Endodermal cell (in vitro differentiated cells): ENCODE measurements around the gene NCOA5. TPM values are rescaled to one million over a fixed set of nuclear protein-coding genes. Genes with fewer than 3 reads are reported as not detected.

Experiments
- DNase-seq: peaks from one replicate; pipeline ENCODE4 v3.0.0-alpha.2; 2017
- H3K27ac ChIP-seq: 2 replicates; pipeline ENCODE4 v1.5.1; 2013; ENCODE audit warnings: mild to moderate bottlenecking, low read depth, low read length, moderate library complexity
- H3K27me3 ChIP-seq: 2 replicates; pipeline ENCODE4 v1.6.1; 2013; ENCODE audit warnings: mild to moderate bottlenecking, low read length, moderate library complexity; ENCODE audit not compliant: insufficient read depth, control insufficient read depth, poor library complexity, severe bottlenecking
- H3K36me3 ChIP-seq: 2 replicates; pipeline ENCODE4 v1.7.0; 2013; ENCODE audit warnings: mild to moderate bottlenecking, low read length, moderate library complexity; ENCODE audit not compliant: control insufficient read depth, insufficient read depth
- H3K4me1 ChIP-seq: one replicate; pipeline ENCODE4 v1.7.0; 2013; ENCODE audit warnings: low read length; ENCODE audit not compliant: control insufficient read depth, insufficient read depth
- H3K4me3 ChIP-seq: 2 replicates; pipeline ENCODE4 v1.5.1; 2013; ENCODE audit warnings: mild to moderate bottlenecking, low read length, moderate library complexity
- H3K9ac ChIP-seq: 2 replicates; pipeline ENCODE4 v1.6.1; 2013; ENCODE audit warnings: mild to moderate bottlenecking, low read length, moderate library complexity; ENCODE audit not compliant: poor library complexity, severe bottlenecking; ENCODE audit errors: extremely low read depth
- H3K9me3 ChIP-seq: 2 replicates; pipeline ENCODE4 v1.6.1; 2013; ENCODE audit warnings: mild to moderate bottlenecking, low read length, moderate library complexity; ENCODE audit not compliant: control insufficient read depth
- H3K27ac Mint-ChIP-seq: 2 replicates; pipeline ENCODE4 v1.8.0; 2020; ENCODE audit warnings: mixed read lengths
- H3K27me3 Mint-ChIP-seq: 2 replicates; pipeline ENCODE4 v1.8.0; 2021; ENCODE audit warnings: mild to moderate bottlenecking, mixed read lengths; ENCODE audit not compliant: insufficient read depth
- H3K36me3 Mint-ChIP-seq: 2 replicates; pipeline ENCODE4 v1.8.0; 2020; ENCODE audit warnings: low read depth, mixed read lengths
- H3K4me1 Mint-ChIP-seq: 2 replicates; pipeline ENCODE4 v1.8.0; 2020; ENCODE audit warnings: mixed read lengths
- H3K4me3 Mint-ChIP-seq: 2 replicates; pipeline ENCODE4 v1.8.0; 2020; ENCODE audit warnings: mild to moderate bottlenecking, moderate library complexity, mixed read lengths
- H3K9me3 Mint-ChIP-seq: 2 replicates; pipeline ENCODE4 v1.8.0; 2020; ENCODE audit warnings: mild to moderate bottlenecking, mixed read lengths
- WGBS, 2 experiments: methylation state at CpG; one replicate each; pipeline versions ENCODE4 v1.1.5 to v1.1.7; 2013; ENCODE audit warnings: missing lambda C conversion rate in 2 of 2, mixed read lengths in 1 of 2; ENCODE audit not compliant: insufficient coverage in 1 of 2, insufficient read length in 1 of 2; 5-methylcytosine and 5-hydroxymethylcytosine counted together
- total RNA-seq, 2 donors: library from RNA; stranded (reverse); fragmentation: NEBNext Ultra II Directional in 1 of 2; extraction: Animal tissue kit (Norgen Biotek cat#: 25700) in 1 of 2; gene quantifications; 2 replicates in 1 of 2; 3 replicates in 1 of 2; pipeline ENCODE4 v1.2.1, GENCODE V29; 2021
- TF ChIP-seq, protein P1 (sequence below): fragments of 200-600 bp; sonication (generic); conservative IDR thresholded peaks from 2 replicates; pipeline ENCODE4 v1.5.0; 2021; ENCODE audit warnings: antibody characterized with exemption, mild to moderate bottlenecking

The NCOA5 gene
- total RNA-seq, 2 donors from 2014 or later, result 19.3 to 28.7 TPM

DNA sequence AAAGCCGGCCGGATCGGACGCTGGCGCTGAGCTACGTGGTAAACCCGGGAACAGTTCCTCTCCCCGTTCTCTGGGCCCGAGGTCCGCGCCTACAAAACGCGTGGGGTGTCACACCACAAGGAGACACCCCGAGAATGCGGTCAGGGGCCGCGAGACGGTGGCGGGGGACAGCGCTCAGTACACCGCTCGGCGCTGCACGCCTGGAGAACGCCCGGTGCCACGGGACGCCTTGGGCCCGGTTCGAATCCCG lies 670 bp downstream of the NCOA5 start:
- WGBS, 2 experiments, result 0% methylated on average over 20 to 31 of the region's 31 CpGs
- Mint-ChIP-seq H3K27ac (peak overlapping the region; percentile 95), H3K4me1 (peaks cover 34% of the 10 kb centered on the region), H3K9me3 (no peaks in the 10 kb centered on the region), H3K27me3 (peaks cover 12% of the 10 kb centered on the region), H3K4me3 (peak overlapping the region; percentile 82), H3K36me3 (no peaks in the 10 kb centered on the region)
- Histone ChIP-seq H3K27ac (peak overlapping the region; percentile 99), H3K27me3 (no peaks in the 10 kb centered on the region), H3K9ac (peak overlapping the region; percentile 91), H3K9me3 (no peaks in the 10 kb centered on the region), H3K4me3 (peak overlapping the region; percentile 92), H3K36me3 (no peaks in the 10 kb centered on the region), H3K4me1 (peaks cover 5% of the 10 kb centered on the region)
- DNase-seq, result no peak
- TF ChIP-seq, protein P1, sequence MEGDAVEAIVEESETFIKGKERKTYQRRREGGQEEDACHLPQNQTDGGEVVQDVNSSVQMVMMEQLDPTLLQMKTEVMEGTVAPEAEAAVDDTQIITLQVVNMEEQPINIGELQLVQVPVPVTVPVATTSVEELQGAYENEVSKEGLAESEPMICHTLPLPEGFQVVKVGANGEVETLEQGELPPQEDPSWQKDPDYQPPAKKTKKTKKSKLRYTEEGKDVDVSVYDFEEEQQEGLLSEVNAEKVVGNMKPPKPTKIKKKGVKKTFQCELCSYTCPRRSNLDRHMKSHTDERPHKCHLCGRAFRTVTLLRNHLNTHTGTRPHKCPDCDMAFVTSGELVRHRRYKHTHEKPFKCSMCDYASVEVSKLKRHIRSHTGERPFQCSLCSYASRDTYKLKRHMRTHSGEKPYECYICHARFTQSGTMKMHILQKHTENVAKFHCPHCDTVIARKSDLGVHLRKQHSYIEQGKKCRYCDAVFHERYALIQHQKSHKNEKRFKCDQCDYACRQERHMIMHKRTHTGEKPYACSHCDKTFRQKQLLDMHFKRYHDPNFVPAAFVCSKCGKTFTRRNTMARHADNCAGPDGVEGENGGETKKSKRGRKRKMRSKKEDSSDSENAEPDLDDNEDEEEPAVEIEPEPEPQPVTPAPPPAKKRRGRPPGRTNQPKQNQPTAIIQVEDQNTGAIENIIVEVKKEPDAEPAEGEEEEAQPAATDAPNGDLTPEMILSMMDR, result no peak

DNA sequence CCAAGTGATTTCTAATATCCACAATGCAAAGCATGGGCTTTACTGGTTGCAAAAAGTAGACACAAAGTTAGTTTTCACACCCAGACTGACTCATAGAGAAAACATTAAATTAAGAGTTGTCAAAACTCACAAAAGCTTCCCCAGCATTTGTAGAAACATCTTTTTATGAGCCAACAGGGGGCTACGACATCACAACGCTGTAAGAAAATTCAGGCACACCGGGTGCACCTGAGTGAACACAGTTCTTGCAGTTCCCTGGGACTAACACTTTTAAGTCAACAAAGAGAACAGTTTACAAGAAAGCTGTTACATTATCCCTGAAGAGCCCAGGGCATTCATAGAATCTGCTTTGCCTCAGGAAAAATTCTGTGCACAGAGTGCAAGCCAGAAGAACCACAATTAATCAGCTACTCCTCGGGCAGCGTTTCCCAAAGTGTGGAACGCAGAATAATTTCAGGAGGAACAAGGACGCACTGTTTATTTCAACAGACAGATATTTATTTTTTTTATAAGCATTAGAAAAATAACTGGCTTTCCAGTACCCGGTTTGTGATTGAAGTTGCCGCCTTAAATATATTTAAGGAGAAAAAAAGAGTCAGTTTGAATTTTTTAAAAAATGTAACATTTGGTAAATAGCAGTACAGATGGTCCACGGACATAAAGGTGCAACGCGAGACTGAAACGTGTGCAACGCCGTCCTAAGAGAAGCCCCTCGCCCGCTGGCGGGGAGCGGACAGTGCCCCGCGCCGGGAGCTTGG lies 1.2 kb downstream of the NCOA5 start:
- Histone ChIP-seq H3K9ac (peak overlapping the region; percentile 91), H3K36me3 (no peaks in the 10 kb centered on the region), H3K27ac (peak overlapping the region; percentile 99), H3K4me1 (peaks cover 6% of the 10 kb centered on the region), H3K4me3 (peak overlapping the region; percentile 92), H3K27me3 (no peaks in the 10 kb centered on the region), H3K9me3 (no peaks in the 10 kb centered on the region)
- Mint-ChIP-seq H3K27ac (peak overlapping the region; percentile 95), H3K27me3 (peaks cover 12% of the 10 kb centered on the region), H3K36me3 (no peaks in the 10 kb centered on the region), H3K4me1 (peaks cover 39% of the 10 kb centered on the region), H3K4me3 (peak overlapping the region; percentile 82), H3K9me3 (no peaks in the 10 kb centered on the region)
- no peak for DNase-seq
- WGBS, 2 experiments, result 6 to 7% methylated on average over 11 to 21 of the region's 22 CpGs
- TF ChIP-seq, protein P1, result peak; percentile 8

DNA sequence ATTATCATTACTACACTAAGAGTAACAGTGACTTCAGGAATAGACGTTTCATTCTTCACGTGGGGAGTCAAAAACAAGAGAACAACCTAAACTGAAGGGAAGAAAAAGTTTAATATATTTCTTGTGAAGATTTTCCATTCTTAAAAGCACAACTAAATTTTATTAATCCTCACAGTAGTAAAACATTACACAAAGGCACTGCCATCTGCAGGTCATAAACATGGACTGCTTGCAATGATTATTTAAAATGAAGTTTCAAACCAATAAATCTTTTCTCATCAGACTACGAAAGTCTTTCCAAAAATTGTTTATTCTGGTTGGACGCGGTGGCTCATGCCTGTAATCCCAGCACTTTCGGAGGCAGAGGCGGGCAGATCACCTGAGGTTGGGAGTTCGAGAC lies 2.6 kb downstream of the NCOA5 start:
- 81 to 91% methylated on average over 3 to 8 of the region's 8 CpGs for WGBS, 2 experiments
- Histone ChIP-seq H3K4me1 (peaks cover 8% of the 10 kb centered on the region), H3K36me3 (no peaks in the 10 kb centered on the region), H3K9ac (no peak overlapping the region), H3K9me3 (no peaks in the 10 kb centered on the region), H3K27ac (no peak overlapping the region), H3K27me3 (no peaks in the 10 kb centered on the region), H3K4me3 (no peak overlapping the region)
- peaks cover 6% of the 10 kb centered on the region for H3K27me3 Mint-ChIP-seq
- no peaks in the 10 kb centered on the region for H3K36me3 Mint-ChIP-seq
- no peaks in the 10 kb centered on the region for H3K9me3 Mint-ChIP-seq
- TF ChIP-seq, protein P1, result peak; percentile 59
- H3K27ac Mint-ChIP-seq, result no peak overlapping the region
- peaks cover 51% of the 10 kb centered on the region for H3K4me1 Mint-ChIP-seq
- no peak for DNase-seq
- H3K4me3 Mint-ChIP-seq, result no peak overlapping the region
